ENCODE results near the gene HSPA12A. TPM values are rescaled to one million over a fixed set of nuclear protein-coding genes. Genes with fewer than 3 reads are reported as not detected.

The HSPA12A gene
- total RNA-seq, 1 donor from 2014 or later = 11.0 TPM

DNA sequence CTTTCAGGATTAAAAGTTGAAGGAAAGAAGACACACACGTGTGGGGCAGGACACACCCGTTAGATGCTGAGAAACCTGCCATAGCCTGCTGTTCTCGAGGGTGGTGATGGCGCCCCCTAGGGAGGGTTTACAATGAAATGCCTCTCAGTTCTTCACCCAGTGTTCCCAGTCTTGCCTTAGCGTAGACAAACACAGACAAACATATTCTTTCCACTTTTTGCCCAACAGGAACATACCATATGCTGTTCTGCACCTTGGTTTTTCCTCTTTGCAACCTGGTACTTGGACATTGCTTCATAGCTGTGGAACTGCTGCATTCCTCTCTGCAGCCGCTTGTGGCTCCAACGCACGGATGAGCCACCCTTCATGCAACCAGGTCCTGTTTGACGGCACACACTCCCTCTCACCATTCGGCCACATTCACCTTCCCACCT, 23.3 kb upstream of the HSPA12A start:
- H3K27me3 Mint-ChIP-seq = no peaks in the 10 kb centered on the region
- H3K9me3 Mint-ChIP-seq = peaks cover 5% of the 10 kb centered on the region
- H3K36me3 Mint-ChIP-seq = peaks cover 4% of the 10 kb centered on the region
- peaks cover 24% of the 10 kb centered on the region for H3K4me1 Mint-ChIP-seq (ENCODE audit: unreplicated experiment)
- no peak overlapping the region for H3K4me3 Mint-ChIP-seq
- no peak overlapping the region for H3K27ac Mint-ChIP-seq
- DNase-seq (ENCODE audit: extremely low spot score, unreplicated experiment) = no peak
- TF ChIP-seq CTCF (conservative IDR thresholded peaks at IDR 0.05) = no peak

GRCh38 chr10:116764979-116765378, 22.6 kb upstream of the HSPA12A start:
- H3K9me3 Mint-ChIP-seq = peaks cover 5% of the 10 kb centered on the region
- no peak overlapping the region for H3K27ac Mint-ChIP-seq
- H3K4me3 Mint-ChIP-seq = no peak overlapping the region
- H3K27me3 Mint-ChIP-seq = no peaks in the 10 kb centered on the region
- peaks cover 18% of the 10 kb centered on the region for H3K4me1 Mint-ChIP-seq (ENCODE audit: unreplicated experiment)
- no peak for TF ChIP-seq CTCF (conservative IDR thresholded peaks at IDR 0.05)
- DNase-seq (ENCODE audit: extremely low spot score, unreplicated experiment) = no peak
- H3K36me3 Mint-ChIP-seq = peaks cover 4% of the 10 kb centered on the region

DNA sequence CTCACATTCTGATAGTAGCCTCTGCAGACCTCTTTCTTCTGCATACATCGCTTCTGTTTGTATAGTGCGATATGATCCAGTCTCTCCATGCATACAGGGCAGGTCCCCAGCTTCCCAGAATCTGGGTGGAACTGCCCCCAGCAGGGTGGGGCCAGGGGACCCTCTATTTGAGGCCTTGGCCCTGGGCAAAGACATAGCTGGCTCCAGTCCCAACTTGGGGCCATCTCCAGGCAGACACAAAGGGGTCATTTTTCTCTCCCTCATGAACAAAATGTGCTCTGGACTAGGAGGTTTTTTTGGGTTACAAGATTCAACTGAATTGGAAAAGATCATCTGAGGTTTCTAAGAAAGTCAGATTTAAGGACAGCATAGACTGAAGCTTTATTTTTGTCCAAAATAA, 21.1 kb upstream of the HSPA12A start:
- H3K27me3 Mint-ChIP-seq = no peaks in the 10 kb centered on the region
- no peak for DNase-seq (ENCODE audit: extremely low spot score, unreplicated experiment)
- peaks cover 11% of the 10 kb centered on the region for H3K4me1 Mint-ChIP-seq (ENCODE audit: unreplicated experiment)
- peaks cover 4% of the 10 kb centered on the region for H3K36me3 Mint-ChIP-seq
- H3K9me3 Mint-ChIP-seq = peaks cover 5% of the 10 kb centered on the region
- TF ChIP-seq CTCF (conservative IDR thresholded peaks at IDR 0.05) = no peak
- no peak overlapping the region for H3K27ac Mint-ChIP-seq
- H3K4me3 Mint-ChIP-seq = no peak overlapping the region

DNA sequence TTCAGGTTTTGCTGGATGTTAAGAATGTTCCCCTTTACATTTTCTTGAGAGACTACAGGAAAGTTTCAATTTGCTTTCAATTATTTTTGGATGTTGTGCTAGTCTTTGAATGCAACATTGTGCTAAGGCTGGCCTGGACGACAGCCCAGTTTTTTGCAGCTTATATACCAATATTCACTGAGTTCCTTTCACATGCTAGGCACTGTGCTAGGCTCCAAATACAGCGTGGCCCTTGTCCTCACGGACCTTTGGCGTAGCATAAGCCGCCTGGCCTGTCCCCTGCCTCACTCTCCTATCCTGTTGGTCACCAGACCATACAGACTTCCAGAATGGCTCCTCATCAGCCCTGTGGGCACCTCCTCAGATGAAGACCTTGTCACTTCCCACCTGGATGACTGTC, 19.5 kb upstream of the HSPA12A start:
- Mint-ChIP-seq H3K4me3 (no peak overlapping the region), H3K9me3 (peaks cover 5% of the 10 kb centered on the region), H3K4me1 (ENCODE audit: unreplicated experiment) (peaks cover 6% of the 10 kb centered on the region), H3K27ac (no peak overlapping the region), H3K36me3 (peaks cover 4% of the 10 kb centered on the region), H3K27me3 (no peaks in the 10 kb centered on the region)
- DNase-seq (ENCODE audit: extremely low spot score, unreplicated experiment) = no peak
- TF ChIP-seq CTCF (conservative IDR thresholded peaks at IDR 0.05) = no peak

DNA sequence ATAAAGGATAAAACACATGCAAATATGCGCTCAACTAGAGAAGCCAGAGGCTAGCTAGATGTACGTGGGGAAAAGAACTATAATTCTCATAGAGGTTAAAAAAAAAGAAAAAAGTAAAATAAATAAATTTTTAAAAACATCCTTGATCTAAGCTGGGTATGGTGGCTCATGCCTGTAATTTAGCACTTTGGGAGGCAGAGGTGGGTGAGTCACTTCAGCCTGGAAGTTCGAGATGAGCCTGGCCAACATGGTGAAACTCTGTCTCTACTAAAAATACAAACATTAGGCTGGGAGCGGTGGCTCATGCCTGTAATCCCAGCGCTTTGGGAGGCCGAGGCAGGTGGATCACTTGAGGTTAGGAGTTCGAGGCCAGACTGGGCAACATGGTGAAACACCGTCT, 18.6 kb upstream of the HSPA12A start:
- Mint-ChIP-seq H3K9me3 (peaks cover 5% of the 10 kb centered on the region), H3K4me3 (no peak overlapping the region), H3K36me3 (peaks cover 4% of the 10 kb centered on the region), H3K27ac (no peak overlapping the region), H3K4me1 (ENCODE audit: unreplicated experiment) (no peaks in the 10 kb centered on the region), H3K27me3 (no peaks in the 10 kb centered on the region)
- no peak for DNase-seq (ENCODE audit: extremely low spot score, unreplicated experiment)
- no peak for TF ChIP-seq CTCF (conservative IDR thresholded peaks at IDR 0.05)

- H3K36me3 Mint-ChIP-seq = no peaks in the 10 kb centered on the region
- H3K4me3 Mint-ChIP-seq = no peak overlapping the region
- no peak for DNase-seq (ENCODE audit: extremely low spot score, unreplicated experiment)
- no peak for TF ChIP-seq CTCF (conservative IDR thresholded peaks at IDR 0.05)
- peaks cover 11% of the 10 kb centered on the region for H3K27me3 Mint-ChIP-seq
- H3K9me3 Mint-ChIP-seq = no peaks in the 10 kb centered on the region
- no peaks in the 10 kb centered on the region for H3K4me1 Mint-ChIP-seq (ENCODE audit: unreplicated experiment)
- H3K27ac Mint-ChIP-seq = no peak overlapping the region
Observed at GRCh38 chr10:116757246-116757645, 14.9 kb upstream of the HSPA12A start.

Measured in type B pancreatic cell (in vitro differentiated cells).